ENCODE data around the gene FUT4. TPM values are rescaled to one million over a fixed set of nuclear protein-coding genes. Genes with fewer than 3 reads are reported as not detected.

Gene FUT4
- total RNA-seq, 2 donors from 2014 or later = 5.2 to 6.5 TPM

- WGBS = 34% methylated on average over 5 of the region's 5 CpGs
- no peak for DNase-seq (ENCODE audit: low spot score)
- Histone ChIP-seq H3K36me3 (no peaks in the 10 kb centered on the region), H3K4me3 (no peak overlapping the region), H3K27me3 (replicated peaks; ENCODE audit: insufficient read depth) (no peaks in the 10 kb centered on the region), H3K27ac (no peak overlapping the region), H3K4me1 (replicated peaks) (no peaks in the 10 kb centered on the region), H3K9me3 (no peaks in the 10 kb centered on the region)
- intact Hi-C loops (cut with DNase I) = no loop called here
- TF ChIP-seq CTCF (IDR thresholded peaks at IDR 0.05) = no peak
- TF ChIP-seq POLR2AphosphoS5 (IDR thresholded peaks at IDR 0.05) = no peak
- no peak for TF ChIP-seq POLR2A (IDR thresholded peaks at IDR 0.05)
These were observed 43.3 kb downstream of the FUT4 start for GRCh38 chr11:94586978-94587377.

- WGBS = 48% methylated on average over 2 of the region's 2 CpGs
- H3K27ac ChIP-seq = no peak overlapping the region
- no peaks in the 10 kb centered on the region for H3K9me3 ChIP-seq
- no peak for TF ChIP-seq CTCF (IDR thresholded peaks at IDR 0.05)
- no peak for TF ChIP-seq POLR2AphosphoS5 (IDR thresholded peaks at IDR 0.05)
- no peak for TF ChIP-seq POLR2A (IDR thresholded peaks at IDR 0.05)
- no peaks in the 10 kb centered on the region for H3K4me1 ChIP-seq (replicated peaks)
- H3K36me3 ChIP-seq = no peaks in the 10 kb centered on the region
- intact Hi-C loops (cut with DNase I) = no loop called here
- DNase-seq (ENCODE audit: low spot score) = no peak
- H3K27me3 ChIP-seq (replicated peaks; ENCODE audit: insufficient read depth) = no peaks in the 10 kb centered on the region
- H3K4me3 ChIP-seq = no peak overlapping the region
These were observed 44.7 kb downstream of the FUT4 start for GRCh38 chr11:94588366-94588942.

- H3K4me1 ChIP-seq (replicated peaks) = no peaks in the 10 kb centered on the region
- no peaks in the 10 kb centered on the region for H3K36me3 ChIP-seq
- H3K9me3 ChIP-seq = no peaks in the 10 kb centered on the region
- TF ChIP-seq POLR2AphosphoS5 (IDR thresholded peaks at IDR 0.05) = no peak
- no peak for TF ChIP-seq CTCF (IDR thresholded peaks at IDR 0.05)
- TF ChIP-seq POLR2A (IDR thresholded peaks at IDR 0.05) = no peak
- H3K27ac ChIP-seq = no peak overlapping the region
- DNase-seq (ENCODE audit: low spot score) = no peak
- intact Hi-C loops (cut with DNase I) = loop anchor here (10.0 kb wide), 1 partner anchor 66 kb away; no protein-coding TSS in a partner anchor
- 63% methylated on average over 6 of the region's 6 CpGs for WGBS
- no peaks in the 10 kb centered on the region for H3K27me3 ChIP-seq (replicated peaks; ENCODE audit: insufficient read depth)
- no peak overlapping the region for H3K4me3 ChIP-seq
These were observed 46.8 kb downstream of the FUT4 start for GRCh38 chr11:94590352-94591041.

GRCh38 chr11:94593030-94593429 is 49.3 kb downstream of the FUT4 start:
- Histone ChIP-seq H3K4me1 (replicated peaks) (no peaks in the 10 kb centered on the region), H3K27ac (no peak overlapping the region), H3K4me3 (no peak overlapping the region), H3K9me3 (no peaks in the 10 kb centered on the region), H3K27me3 (replicated peaks; ENCODE audit: insufficient read depth) (no peaks in the 10 kb centered on the region), H3K36me3 (no peaks in the 10 kb centered on the region)
- intact Hi-C loops (cut with DNase I) = loop anchor here (10.0 kb wide), 1 partner anchor 68 kb away; no protein-coding TSS in a partner anchor
- no peak for DNase-seq (ENCODE audit: low spot score)
- 71% methylated on average over 2 of the region's 2 CpGs for WGBS
- TF ChIP-seq CTCF (IDR thresholded peaks at IDR 0.05) (no peak), POLR2A (IDR thresholded peaks at IDR 0.05) (no peak), POLR2AphosphoS5 (IDR thresholded peaks at IDR 0.05) (no peak)

- Histone ChIP-seq H3K27me3 (replicated peaks; ENCODE audit: insufficient read depth) (no peaks in the 10 kb centered on the region), H3K4me1 (replicated peaks) (no peaks in the 10 kb centered on the region), H3K9me3 (no peaks in the 10 kb centered on the region), H3K36me3 (no peaks in the 10 kb centered on the region), H3K27ac (no peak overlapping the region), H3K4me3 (no peak overlapping the region)
- no peak for TF ChIP-seq CTCF (IDR thresholded peaks at IDR 0.05)
- no peak for TF ChIP-seq POLR2A (IDR thresholded peaks at IDR 0.05)
- no peak for TF ChIP-seq POLR2AphosphoS5 (IDR thresholded peaks at IDR 0.05)
- no peak for DNase-seq (ENCODE audit: low spot score)
- intact Hi-C loops (cut with DNase I) = loop anchor here (10.0 kb wide), 1 partner anchor 70 kb away; no protein-coding TSS in a partner anchor
- WGBS = 93% methylated on average over 6 of the region's 6 CpGs
These were observed 51.4 kb downstream of the FUT4 start for GRCh38 chr11:94595076-94595475.
